ENCODE measurements around the gene TNFAIP8.

Gene TNFAIP8

DNA sequence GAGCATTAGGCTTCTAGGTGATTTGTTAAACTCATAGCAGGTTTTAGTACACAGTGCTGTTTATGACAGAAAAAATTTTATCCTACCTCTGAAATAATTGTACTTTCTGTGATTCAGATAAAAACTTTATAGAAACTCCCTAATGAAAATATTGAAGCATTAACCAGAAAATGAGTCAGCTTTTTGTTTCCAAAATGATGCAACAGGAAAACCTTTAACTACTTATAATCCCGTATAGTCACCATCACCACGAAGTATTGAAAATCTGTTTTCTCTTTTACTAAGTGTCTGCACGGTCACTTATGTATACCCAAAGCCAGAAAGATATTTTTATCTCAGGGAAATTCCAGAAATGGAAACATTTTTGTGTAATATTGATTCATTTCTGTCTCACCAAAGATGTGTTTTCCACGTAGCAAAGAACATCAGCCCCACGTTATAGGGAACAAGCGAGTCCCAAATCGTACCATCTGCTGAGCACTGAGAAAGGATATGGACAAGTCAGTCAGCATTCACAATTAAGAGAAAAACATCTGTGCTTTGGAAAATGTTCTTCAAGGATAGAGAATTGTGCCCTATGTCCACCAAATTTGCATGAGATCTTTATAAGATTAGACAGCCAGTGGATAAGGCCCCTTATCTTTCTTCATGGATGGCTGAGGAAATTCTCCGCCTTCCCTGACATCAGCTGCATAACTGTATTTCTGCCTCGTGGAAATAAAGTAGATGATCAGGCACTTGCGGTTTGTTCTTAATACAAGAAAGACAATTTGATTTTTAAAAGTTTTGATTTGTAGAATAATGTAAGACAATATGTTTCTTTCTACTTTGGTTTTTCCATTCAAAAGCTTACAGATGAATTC is 41.9 kb downstream of the TNFAIP8 start:
- H3K4me3 ChIP-seq (ENCODE audit: low read depth, low read length): no peak overlapping the region
- peak; percentile 67 for DNase-seq (ENCODE audit: low read depth)
- TF ChIP-seq, protein P1, sequence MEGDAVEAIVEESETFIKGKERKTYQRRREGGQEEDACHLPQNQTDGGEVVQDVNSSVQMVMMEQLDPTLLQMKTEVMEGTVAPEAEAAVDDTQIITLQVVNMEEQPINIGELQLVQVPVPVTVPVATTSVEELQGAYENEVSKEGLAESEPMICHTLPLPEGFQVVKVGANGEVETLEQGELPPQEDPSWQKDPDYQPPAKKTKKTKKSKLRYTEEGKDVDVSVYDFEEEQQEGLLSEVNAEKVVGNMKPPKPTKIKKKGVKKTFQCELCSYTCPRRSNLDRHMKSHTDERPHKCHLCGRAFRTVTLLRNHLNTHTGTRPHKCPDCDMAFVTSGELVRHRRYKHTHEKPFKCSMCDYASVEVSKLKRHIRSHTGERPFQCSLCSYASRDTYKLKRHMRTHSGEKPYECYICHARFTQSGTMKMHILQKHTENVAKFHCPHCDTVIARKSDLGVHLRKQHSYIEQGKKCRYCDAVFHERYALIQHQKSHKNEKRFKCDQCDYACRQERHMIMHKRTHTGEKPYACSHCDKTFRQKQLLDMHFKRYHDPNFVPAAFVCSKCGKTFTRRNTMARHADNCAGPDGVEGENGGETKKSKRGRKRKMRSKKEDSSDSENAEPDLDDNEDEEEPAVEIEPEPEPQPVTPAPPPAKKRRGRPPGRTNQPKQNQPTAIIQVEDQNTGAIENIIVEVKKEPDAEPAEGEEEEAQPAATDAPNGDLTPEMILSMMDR (conservative IDR thresholded peaks at IDR 0.05; ENCODE audit: low read depth, low read length): no peak

DNA sequence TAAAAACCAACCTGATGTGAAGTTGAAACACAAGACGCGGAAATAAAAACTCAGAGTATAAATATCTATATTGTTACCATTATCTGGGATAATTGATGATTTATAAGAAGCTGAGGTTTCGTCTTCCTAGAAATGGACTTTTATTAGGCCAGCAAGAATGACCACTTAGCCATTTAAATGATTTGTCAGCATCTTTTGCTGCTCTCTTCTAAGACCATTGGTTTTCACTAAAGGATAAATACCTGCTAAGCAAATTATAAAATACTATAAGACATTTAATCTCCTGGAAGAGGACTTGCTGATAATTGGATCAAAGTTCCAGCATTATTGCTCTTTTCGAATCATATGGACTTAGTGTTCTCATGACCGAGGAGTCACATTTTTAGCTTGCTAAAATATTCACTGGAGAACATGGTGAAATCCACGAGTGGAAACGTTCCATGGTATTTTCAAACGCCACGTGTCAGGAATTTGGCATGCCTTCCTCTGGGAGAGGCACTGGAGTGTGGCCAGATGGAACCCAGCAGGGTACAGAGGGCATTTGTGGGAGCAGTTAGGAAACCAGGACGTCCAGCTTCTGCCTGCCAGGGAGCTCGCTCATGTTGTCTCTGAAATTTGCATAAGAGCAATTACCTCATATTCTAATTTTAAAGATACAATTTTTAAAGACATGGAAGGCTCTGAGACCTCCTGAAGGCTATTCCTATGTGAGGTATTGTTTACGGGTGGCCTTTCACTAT is 43.1 kb downstream of the TNFAIP8 start:
- TF ChIP-seq, protein P1 (conservative IDR thresholded peaks at IDR 0.05; ENCODE audit: low read depth, low read length): no peak
- peak; percentile 39 for DNase-seq (ENCODE audit: low read depth)
- H3K4me3 ChIP-seq (ENCODE audit: low read depth, low read length): no peak overlapping the region

DNA sequence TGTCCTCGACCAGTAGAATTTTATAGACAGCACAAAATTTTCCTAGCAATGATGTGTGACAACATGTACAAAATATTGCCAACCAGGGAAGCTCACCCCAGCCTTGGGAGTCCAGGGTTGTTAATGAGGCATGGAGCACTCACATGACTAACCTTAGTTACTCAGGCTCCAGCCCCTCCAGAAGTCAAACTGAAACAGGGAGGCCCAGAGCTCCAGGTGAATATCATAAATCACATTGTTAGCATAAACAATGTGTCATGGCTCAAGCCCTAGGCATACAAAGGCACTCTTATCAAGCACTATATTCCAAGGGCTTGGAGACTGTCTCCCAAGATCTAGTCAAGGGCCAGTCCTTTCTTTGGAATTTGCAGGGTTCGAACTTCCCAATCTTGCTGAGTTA is 44.4 kb downstream of the TNFAIP8 start:
- no peak overlapping the region for H3K4me3 ChIP-seq (ENCODE audit: low read depth, low read length)
- TF ChIP-seq, protein P1 (conservative IDR thresholded peaks at IDR 0.05; ENCODE audit: low read depth, low read length): no peak
- DNase-seq (ENCODE audit: low read depth): no peak

DNA sequence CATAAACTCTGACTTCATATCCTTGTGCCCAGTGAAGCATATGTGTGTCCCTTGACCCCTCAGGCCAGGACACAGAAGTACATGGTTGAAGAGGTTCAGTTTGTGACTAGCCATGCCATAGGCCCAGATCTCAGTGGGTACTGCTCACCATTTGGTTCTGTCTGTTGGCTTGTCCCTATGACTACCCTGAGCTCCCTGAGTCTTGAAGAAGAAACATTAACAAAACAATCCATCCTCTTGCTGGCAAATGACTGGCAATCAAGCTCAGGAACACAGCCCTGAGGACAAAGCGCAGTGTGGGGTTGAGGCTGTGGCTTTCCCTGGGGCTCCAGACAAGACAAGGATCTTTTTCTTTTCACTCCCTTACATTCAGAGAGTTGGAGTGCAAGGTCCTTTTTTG is 46.3 kb downstream of the TNFAIP8 start:
- TF ChIP-seq, protein P1 (conservative IDR thresholded peaks at IDR 0.05; ENCODE audit: low read depth, low read length): no peak
- DNase-seq (ENCODE audit: low read depth): no peak
- no peak overlapping the region for H3K4me3 ChIP-seq (ENCODE audit: low read depth, low read length)

DNA sequence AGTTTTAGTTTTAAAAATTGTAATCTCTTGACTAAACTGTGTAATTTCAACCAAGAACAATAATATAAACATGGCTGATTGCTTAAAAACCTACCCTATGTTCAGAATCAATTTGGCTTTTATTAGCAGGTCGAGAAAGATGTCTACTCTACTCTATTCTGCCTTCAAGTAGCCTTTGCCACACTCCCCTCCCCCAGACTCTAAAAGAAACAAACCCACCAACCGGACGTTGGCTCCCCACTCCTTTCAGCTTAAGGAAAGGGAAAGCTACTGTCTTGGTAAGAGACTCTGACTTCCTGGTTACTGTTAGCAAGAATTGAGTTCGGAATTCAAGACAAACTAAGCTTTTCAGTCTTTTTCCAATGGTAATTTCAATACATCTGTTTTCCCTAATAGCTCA is 46.7 kb downstream of the TNFAIP8 start:
- no peak overlapping the region for H3K4me3 ChIP-seq (ENCODE audit: low read depth, low read length)
- TF ChIP-seq, protein P1 (conservative IDR thresholded peaks at IDR 0.05; ENCODE audit: low read depth, low read length): no peak
- DNase-seq (ENCODE audit: low read depth): no peak

DNA sequence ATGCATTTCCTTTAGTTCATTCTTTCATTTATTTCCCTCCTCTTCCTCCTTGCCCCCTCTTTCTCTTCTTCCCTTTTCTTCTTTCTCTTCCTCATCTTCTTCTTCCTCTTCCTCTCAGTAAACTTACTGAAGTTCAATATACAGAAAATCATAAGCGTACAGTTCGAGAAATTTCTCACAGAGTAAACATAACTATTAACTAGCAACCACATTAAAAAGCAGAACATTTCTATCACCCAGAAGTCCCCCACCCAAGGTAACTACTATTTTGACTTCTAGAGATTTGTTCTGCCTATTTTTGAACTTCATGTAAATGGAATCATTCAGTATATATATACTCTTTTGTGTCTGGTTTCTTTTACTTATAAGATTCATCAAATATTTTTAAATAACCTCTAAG is 48.2 kb downstream of the TNFAIP8 start:
- H3K4me3 ChIP-seq (ENCODE audit: low read depth, low read length): no peak overlapping the region
- no peak for DNase-seq (ENCODE audit: low read depth)
- TF ChIP-seq, protein P1 (conservative IDR thresholded peaks at IDR 0.05; ENCODE audit: low read depth, low read length): no peak

All from choroid plexus epithelial cell (primary cell).